HEK293 (cell line): ENCODE results near the gene MTX2.

Source experiments
- ATF2 ChIP-seq: fragments of 450-650 bp; formaldehyde crosslinking; IDR thresholded peaks from 2 replicates; pipeline ENCODE4 v1.5.1; 2016; ENCODE audit warnings: missing biosample characterization, missing genetic modification characterization, low read depth
- BCL11B ChIP-seq: fragments of 450-650 bp; formaldehyde crosslinking; IDR thresholded peaks from 2 replicates; pipeline ENCODE4 v1.5.1; 2016; ENCODE audit warnings: low read depth, missing biosample characterization, missing genetic modification characterization
- EGR2 ChIP-seq: fragments of 450-650 bp; formaldehyde crosslinking; IDR thresholded peaks from 2 replicates; pipeline ENCODE4 v1.5.1; 2016; ENCODE audit warnings: low read depth, missing biosample characterization, missing genetic modification characterization
- GLI4 ChIP-seq: fragments of 450-650 bp; formaldehyde crosslinking; IDR thresholded peaks from 2 replicates; pipeline ENCODE4 v1.5.1; 2016; ENCODE audit warnings: missing biosample characterization, missing genetic modification characterization
- KLF17 ChIP-seq: fragments of 450-650 bp; formaldehyde crosslinking; IDR thresholded peaks from 2 replicates; pipeline ENCODE4 v1.5.1; 2016; ENCODE audit warnings: missing biosample characterization, missing genetic modification characterization
- PATZ1 ChIP-seq: fragments of 450-650 bp; formaldehyde crosslinking; IDR thresholded peaks from 2 replicates; pipeline ENCODE4 v1.5.1; 2016; ENCODE audit warnings: missing biosample characterization, missing genetic modification characterization
- SP2 ChIP-seq: fragments of 450-650 bp; formaldehyde crosslinking; IDR thresholded peaks from 2 replicates; pipeline ENCODE4 v1.5.1; 2016; ENCODE audit warnings: missing biosample characterization, missing genetic modification characterization
- SP7 ChIP-seq: fragments of 450-650 bp; formaldehyde crosslinking; IDR thresholded peaks from 2 replicates; pipeline ENCODE4 v1.5.1; 2016; ENCODE audit warnings: missing biosample characterization, missing genetic modification characterization
- WT1 ChIP-seq: fragments of 450-650 bp; formaldehyde crosslinking; IDR thresholded peaks from 2 replicates; pipeline ENCODE4 v1.5.1; 2016; ENCODE audit warnings: missing biosample characterization, missing genetic modification characterization
- ZBTB17 ChIP-seq: fragments of 450-650 bp; formaldehyde crosslinking; IDR thresholded peaks from 2 replicates; pipeline ENCODE4 v1.5.1; 2016; ENCODE audit warnings: missing biosample characterization, missing genetic modification characterization
- ZBTB8A ChIP-seq: fragments of 450-650 bp; formaldehyde crosslinking; IDR thresholded peaks from 2 replicates; pipeline ENCODE4 v1.5.1; 2016; ENCODE audit warnings: missing biosample characterization, missing genetic modification characterization
- ZEB2 ChIP-seq: fragments of 450-650 bp; formaldehyde crosslinking; IDR thresholded peaks from 2 replicates; pipeline ENCODE4 v1.5.1; 2016; ENCODE audit warnings: missing biosample characterization, missing genetic modification characterization
- ZFP3 ChIP-seq: fragments of 450-650 bp; formaldehyde crosslinking; IDR thresholded peaks from 2 replicates; pipeline ENCODE4 v1.5.1; 2016; ENCODE audit warnings: low read depth, missing biosample characterization, missing genetic modification characterization
- ZNF23 ChIP-seq: fragments of 450-650 bp; formaldehyde crosslinking; IDR thresholded peaks from 2 replicates; pipeline ENCODE4 v1.5.1; 2016; ENCODE audit warnings: missing biosample characterization, missing genetic modification characterization, borderline replicate concordance
- ZNF26 ChIP-seq: fragments of 450-650 bp; formaldehyde crosslinking; IDR thresholded peaks from 2 replicates; pipeline ENCODE4 v1.5.1; 2016; ENCODE audit warnings: missing biosample characterization, missing genetic modification characterization
- ZNF292 ChIP-seq: fragments of 450-650 bp; formaldehyde crosslinking; IDR thresholded peaks from 2 replicates; pipeline ENCODE4 v1.5.1; 2016; ENCODE audit warnings: low read depth, missing biosample characterization, missing genetic modification characterization, borderline replicate concordance
- ZNF311 ChIP-seq: fragments of 450-650 bp; formaldehyde crosslinking; IDR thresholded peaks from 2 replicates; pipeline ENCODE4 v1.5.1; 2017; ENCODE audit warnings: missing biosample characterization, missing genetic modification characterization, borderline replicate concordance
- ZNF335 ChIP-seq: fragments of 450-650 bp; formaldehyde crosslinking; conservative IDR thresholded peaks from 2 replicates; pipeline ENCODE4 v1.5.1; 2016; ENCODE audit warnings: missing biosample characterization, missing genetic modification characterization
- ZNF501 ChIP-seq: fragments of 450-650 bp; formaldehyde crosslinking; IDR thresholded peaks from 2 replicates; pipeline ENCODE4 v1.5.1; 2016; ENCODE audit warnings: missing biosample characterization, missing genetic modification characterization
- ZNF580 ChIP-seq: fragments of 450-650 bp; formaldehyde crosslinking; IDR thresholded peaks from 2 replicates; pipeline ENCODE4 v1.5.1; 2016; ENCODE audit warnings: missing biosample characterization, missing genetic modification characterization
- ZNF610 ChIP-seq: fragments of 450-650 bp; formaldehyde crosslinking; IDR thresholded peaks from 2 replicates; pipeline ENCODE4 v1.5.1; 2016; ENCODE audit warnings: missing biosample characterization, missing genetic modification characterization, borderline replicate concordance
- ZNF626 ChIP-seq: fragments of 450-650 bp; sonication (Bioruptor Pico); formaldehyde crosslinking; IDR thresholded peaks from 2 replicates; pipeline ENCODE4 v1.5.1; 2018; ENCODE audit warnings: missing biosample characterization, missing genetic modification characterization, inconsistent platforms
- ZNF654 ChIP-seq: fragments of 450-650 bp; formaldehyde crosslinking; IDR thresholded peaks from 2 replicates; pipeline ENCODE4 v1.5.1; 2016; ENCODE audit warnings: low read depth, missing biosample characterization, missing genetic modification characterization
- ZNF658 ChIP-seq: fragments of 450-650 bp; formaldehyde crosslinking; IDR thresholded peaks from 2 replicates; pipeline ENCODE4; 2016; ENCODE audit warnings: missing biosample characterization, missing genetic modification characterization
- ZNF664 ChIP-seq: fragments of 450-650 bp; formaldehyde crosslinking; IDR thresholded peaks from 2 replicates; pipeline ENCODE4 v1.5.1; 2016; ENCODE audit warnings: missing biosample characterization, missing genetic modification characterization
- ZNF670 ChIP-seq: fragments of 450-650 bp; formaldehyde crosslinking; IDR thresholded peaks from 2 replicates; pipeline ENCODE4 v1.5.1; 2016; ENCODE audit warnings: missing biosample characterization, missing genetic modification characterization, low read depth
- ZNF76 ChIP-seq: fragments of 450-650 bp; formaldehyde crosslinking; IDR thresholded peaks from 2 replicates; pipeline ENCODE4; 2016; ENCODE audit warnings: low read depth, missing biosample characterization, missing genetic modification characterization, borderline replicate concordance
- ZNF843 ChIP-seq: fragments of 450-650 bp; formaldehyde crosslinking; IDR thresholded peaks from 2 replicates; pipeline ENCODE4 v1.5.1; 2016; ENCODE audit warnings: missing biosample characterization, missing genetic modification characterization
- ZSCAN5A ChIP-seq: fragments of 450-650 bp; formaldehyde crosslinking; IDR thresholded peaks from 2 replicates; pipeline ENCODE4 v1.5.1; 2016; ENCODE audit warnings: missing biosample characterization, missing genetic modification characterization

MTX2 gene

GRCh38 chr2:176269319-176270099, at the start of gene MTX2 (continued):
- TF ChIP-seq ZNF654 (tag by site-specific recombination) (no peak), ZBTB8A (peak; percentile 43), ATF2 (tag by site-specific recombination) (no peak), ZNF311 (no peak), ZNF843 (tag by site-specific recombination) (peak; percentile 40; the same call in 1 of the 2 replicates), ZNF670 (no peak), ZNF23 (tag by site-specific recombination) (no peak), ZEB2 (tag by site-specific recombination) (peak; percentile 82), BCL11B (no peak), ZSCAN5A (tag by site-specific recombination) (0 out of 2 replicates have a peak, but pooled peaks have one; percentile 19), ZNF76 (tag by site-specific recombination) (peak; percentile 67; the same call in 1 of the 2 replicates), EGR2 (peak; percentile 80), SP2 (tag by site-specific recombination) (peak; percentile 62), ZNF292 (tag by site-specific recombination) (no peak), WT1 (tag by site-specific recombination) (no peak), ZNF26 (tag by site-specific recombination) (no peak), KLF17 (tag by site-specific recombination) (0 out of 2 replicates have a peak, but pooled peaks have one; percentile 5), ZNF501 (tag by site-specific recombination) (peak; percentile 74), ZFP3 (tag by site-specific recombination) (no peak), ZNF335 (tag by site-specific recombination) (peak; percentile 65), ZNF580 (tag by site-specific recombination) (peak; percentile 63; the same call in 1 of the 2 replicates), PATZ1 (tag by site-specific recombination) (peak; percentile 72), ZNF610 (0 out of 2 replicates have a peak, but pooled peaks have one; percentile 23), ZNF626 (no peak), GLI4 (no peak), ZNF658 (tag by site-specific recombination) (no peak), ZNF664 (no peak), SP7 (tag by site-specific recombination) (peak; percentile 70), ZBTB17 (tag by site-specific recombination) (peak; percentile 34; the same call in 1 of the 2 replicates)
